NB4 (cell line): Measurements from ENCODE around the gene NAA20.
A peak's percentile ranks its signal among the peaks of the same experiment; 100 is the strongest.
"Not testable (repeated sequence)": the region's sequence is repeated elsewhere in the genome, so short reads cannot be mapped to it uniquely, and the experiment has no call there.

Experiments
- DNase-seq: peaks from one replicate; pipeline ENCODE4 v3.0.0; 2010; ENCODE audit warnings: low read depth
- H3K4me3 ChIP-seq: one replicate; pipeline ENCODE4 v1.5.1; 2011; ENCODE audit warnings: mild to moderate bottlenecking, low read depth, low read length, moderate library complexity
- MYC ChIP-seq: IDR thresholded peaks from 2 replicates; pipeline ENCODE4 v1.6.1; 2011; ENCODE audit warnings: low read depth, low read length
- POLR2A ChIP-seq: IDR thresholded peaks from 2 replicates; pipeline ENCODE4 v1.6.1; 2011; ENCODE audit warnings: mild to moderate bottlenecking; ENCODE audit not compliant: insufficient read length; ENCODE audit errors: extremely low read depth
- TF ChIP-seq, protein P1 (sequence below): IDR thresholded peaks from one replicate; pipeline ENCODE4 v1.5.1; 2012; ENCODE audit warnings: low read depth, low read length
- TF ChIP-seq, protein P2 (sequence below): IDR thresholded peaks from 2 replicates; pipeline ENCODE4 v1.6.1; 2011; ENCODE audit warnings: low read depth, low read length

Gene NAA20

DNA sequence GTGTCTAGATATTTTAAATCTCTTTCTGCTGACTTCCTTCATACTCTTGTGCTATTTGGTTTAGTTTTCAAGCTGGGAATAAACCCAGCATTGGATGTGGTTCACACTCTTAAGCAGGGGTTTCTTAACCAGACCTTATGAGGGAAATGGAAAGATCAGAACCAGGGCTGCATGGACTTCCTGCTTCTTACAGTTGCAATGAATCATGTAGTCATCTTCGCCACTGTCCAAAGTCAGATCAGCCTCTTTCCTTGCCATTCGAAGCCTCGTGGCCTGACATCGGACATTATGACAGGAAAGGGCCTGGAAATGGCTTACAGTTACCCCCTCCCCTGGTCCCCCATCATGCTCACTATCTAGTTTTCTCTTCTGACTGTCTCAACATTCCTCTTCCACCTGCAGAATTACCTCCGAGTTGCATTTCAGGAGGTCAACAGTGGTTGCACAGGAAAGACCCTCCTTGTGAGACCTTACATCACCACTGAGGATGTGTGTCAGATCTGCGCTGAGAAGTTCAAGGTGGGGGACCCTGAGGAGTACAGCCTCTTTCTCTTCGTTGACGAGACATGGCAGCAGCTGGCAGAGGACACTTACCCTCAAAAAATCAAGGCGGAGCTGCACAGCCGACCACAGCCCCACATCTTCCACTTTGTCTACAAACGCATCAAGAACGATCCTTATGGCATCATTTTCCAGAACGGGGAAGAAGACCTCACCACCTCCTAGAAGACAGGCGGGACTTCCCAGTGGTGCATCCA lies 16.8 kb upstream of the NAA20 start:
- no peak overlapping the region for H3K4me3 ChIP-seq
- peak; percentile 63 for DNase-seq
- TF ChIP-seq, protein P1, sequence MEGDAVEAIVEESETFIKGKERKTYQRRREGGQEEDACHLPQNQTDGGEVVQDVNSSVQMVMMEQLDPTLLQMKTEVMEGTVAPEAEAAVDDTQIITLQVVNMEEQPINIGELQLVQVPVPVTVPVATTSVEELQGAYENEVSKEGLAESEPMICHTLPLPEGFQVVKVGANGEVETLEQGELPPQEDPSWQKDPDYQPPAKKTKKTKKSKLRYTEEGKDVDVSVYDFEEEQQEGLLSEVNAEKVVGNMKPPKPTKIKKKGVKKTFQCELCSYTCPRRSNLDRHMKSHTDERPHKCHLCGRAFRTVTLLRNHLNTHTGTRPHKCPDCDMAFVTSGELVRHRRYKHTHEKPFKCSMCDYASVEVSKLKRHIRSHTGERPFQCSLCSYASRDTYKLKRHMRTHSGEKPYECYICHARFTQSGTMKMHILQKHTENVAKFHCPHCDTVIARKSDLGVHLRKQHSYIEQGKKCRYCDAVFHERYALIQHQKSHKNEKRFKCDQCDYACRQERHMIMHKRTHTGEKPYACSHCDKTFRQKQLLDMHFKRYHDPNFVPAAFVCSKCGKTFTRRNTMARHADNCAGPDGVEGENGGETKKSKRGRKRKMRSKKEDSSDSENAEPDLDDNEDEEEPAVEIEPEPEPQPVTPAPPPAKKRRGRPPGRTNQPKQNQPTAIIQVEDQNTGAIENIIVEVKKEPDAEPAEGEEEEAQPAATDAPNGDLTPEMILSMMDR = no peak
- TF ChIP-seq, protein P2, sequence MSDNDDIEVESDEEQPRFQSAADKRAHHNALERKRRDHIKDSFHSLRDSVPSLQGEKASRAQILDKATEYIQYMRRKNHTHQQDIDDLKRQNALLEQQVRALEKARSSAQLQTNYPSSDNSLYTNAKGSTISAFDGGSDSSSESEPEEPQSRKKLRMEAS = 0 out of 2 replicates have a peak, but pooled peaks have one; percentile 9

GRCh38 chr20:20002101-20002998 lies 14.8 kb upstream of the NAA20 start:
- peak; percentile 64 for DNase-seq
- peak overlapping the region; percentile 11 for H3K4me3 ChIP-seq
- TF ChIP-seq MYC (no peak), POLR2A (no peak)
- TF ChIP-seq, protein P2 = no peak
- TF ChIP-seq, protein P1 = no peak

DNA sequence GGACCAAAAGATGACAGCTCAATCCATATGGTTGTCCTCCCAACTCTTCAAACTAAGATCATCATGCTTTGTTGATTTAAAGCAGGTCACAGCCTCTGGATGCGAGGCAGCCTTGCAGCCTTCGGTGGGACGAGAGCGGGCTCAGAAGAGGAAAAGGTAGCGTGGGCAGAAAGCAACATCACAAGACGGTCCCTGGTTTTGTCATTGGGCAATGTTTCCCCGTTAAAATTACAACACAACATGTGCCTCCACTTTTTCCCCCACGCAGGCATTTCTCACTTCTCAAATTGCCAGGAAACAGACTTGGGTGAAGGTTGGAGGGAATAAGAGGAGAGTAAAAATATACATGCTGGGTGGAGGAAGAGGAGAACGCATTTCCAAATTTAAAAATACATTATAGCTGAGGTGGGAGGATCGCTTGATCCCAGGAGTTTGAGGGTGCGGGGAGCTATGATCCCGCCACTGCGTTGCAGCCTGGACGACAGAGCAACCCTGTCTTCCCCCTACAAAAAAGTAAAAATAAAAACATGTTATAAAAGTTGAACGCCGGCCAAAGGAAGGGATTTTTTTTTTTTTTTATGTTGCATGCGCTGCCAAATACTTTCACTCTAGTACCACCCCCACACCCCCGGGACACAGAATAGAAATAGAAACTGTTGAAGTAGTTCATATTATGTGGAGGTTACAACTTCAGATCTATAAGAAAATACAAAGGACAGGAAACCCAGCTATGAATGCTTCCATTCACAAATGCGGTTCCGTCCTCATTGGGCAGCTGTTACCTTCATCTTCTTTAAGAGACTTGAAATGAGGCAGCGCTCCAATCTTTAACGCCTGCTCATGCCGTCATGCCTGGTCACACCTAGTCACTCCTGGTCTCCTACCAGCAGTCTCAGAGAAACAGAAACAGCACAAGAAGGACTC lies 13.9 kb upstream of the NAA20 start:
- TF ChIP-seq POLR2A (no peak), MYC (peak; percentile 63; the same call in 1 of the 2 replicates)
- TF ChIP-seq, protein P2 = peak; percentile 85
- TF ChIP-seq, protein P1 = no peak
- DNase-seq = peak; percentile 85
- H3K4me3 ChIP-seq = peak overlapping the region; percentile 11

- not testable (repeated sequence) for H3K4me3 ChIP-seq, DNase-seq
Measured at GRCh38 chr20:20003955-20004322, 13.2 kb upstream of the NAA20 start.

DNA sequence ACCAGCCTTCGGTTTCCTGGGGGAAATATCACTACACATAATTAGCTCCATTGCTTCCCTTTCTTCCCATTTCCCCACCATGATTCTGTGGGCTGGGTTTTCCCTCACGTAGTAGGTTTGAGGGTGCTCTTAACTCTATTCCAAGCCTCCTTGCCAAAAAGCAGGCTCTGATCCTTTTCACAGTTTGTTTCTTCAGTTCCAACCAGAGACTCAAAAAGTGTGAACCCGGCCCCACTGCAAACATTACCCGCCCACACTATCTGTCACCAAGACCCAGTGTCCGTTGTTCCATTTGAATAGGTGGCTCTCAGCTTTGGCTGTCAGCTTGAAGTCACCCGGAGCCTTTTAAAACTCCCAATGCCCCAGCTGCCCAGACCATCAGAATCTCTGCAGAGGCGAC lies 11.8 kb upstream of the NAA20 start:
- TF ChIP-seq POLR2A (no peak), MYC (no peak)
- TF ChIP-seq, protein P2 = no peak
- TF ChIP-seq, protein P1 = no peak
- no peak for DNase-seq

More for the DNA sequence above, 11.8 kb upstream of the NAA20 start:
- no peak overlapping the region for H3K4me3 ChIP-seq
